Gastroesophageal sphincter (tissue), 3 donors: Measurements from ENCODE around the gene SGSH.

Source experiments
- CTCF ChIP-seq, 4 experiments: fragments of 200-600 bp in 2 of 4; fragments of 450-650 bp in 2 of 4; sonication (generic) in 1 of 4; IDR thresholded peaks; one replicate each; pipeline ENCODE4 v1.5.1; 2017 to 2019; ENCODE audit warnings: antibody characterized with exemption in 4 of 4, mild to moderate bottlenecking in 2 of 4, moderate library complexity in 2 of 4
- EP300 ChIP-seq: sonication (generic); formaldehyde crosslinking; IDR thresholded peaks from one replicate; pipeline ENCODE4 v1.6.1; 2017; ENCODE audit warnings: antibody characterized with exemption, mild to moderate bottlenecking
- POLR2A ChIP-seq, 2 donors: fragments of 450-650 bp; IDR thresholded peaks; one replicate each; pipeline ENCODE4 v1.6.1; 2017; ENCODE audit warnings: antibody characterized with exemption in 2 of 2, mild to moderate bottlenecking in 2 of 2, moderate library complexity in 1 of 2

- TF ChIP-seq CTCF (IDR thresholded peaks at IDR 0.05): peak in 3 of 4 experiments; percentile 14 to 47 (median 26)
- no peak for TF ChIP-seq POLR2A (IDR thresholded peaks at IDR 0.05)
- TF ChIP-seq EP300: no peak
Observed at GRCh38 chr17:80252871-80253270, 32.7 kb upstream of the SGSH start.
